ENCODE measurements around the gene LMO7. TPM values are rescaled to one million over a fixed set of nuclear protein-coding genes. Genes with fewer than 3 reads are reported as not detected.
"Not testable (repeated sequence)": the region's sequence is repeated elsewhere in the genome, so short reads cannot be mapped to it uniquely, and the experiment has no call there.

Gene LMO7
- total RNA-seq, 1 donor from 2014 or later = 3.2 TPM

GRCh38 chr13:75776550-75776949 lies 140.4 kb downstream of the LMO7 start:
- Mint-ChIP-seq H3K4me1 (ENCODE audit: low read depth) (no peaks in the 10 kb centered on the region), H3K27ac (no peak overlapping the region), H3K36me3 (ENCODE audit: low read depth) (peaks cover 9% of the 10 kb centered on the region), H3K4me3 (no peak overlapping the region), H3K9me3 (peaks cover 20% of the 10 kb centered on the region), H3K27me3 (ENCODE audit: insufficient read depth) (no peaks in the 10 kb centered on the region)
- intact Hi-C loops (cut with micrococcal nuclease) = no loop called here
- DNase-seq (ENCODE audit: low spot score) = no peak

GRCh38 chr13:75779393-75779792 lies 143.3 kb downstream of the LMO7 start:
- Mint-ChIP-seq H3K4me3 (no peak overlapping the region), H3K9me3 (peaks cover 24% of the 10 kb centered on the region), H3K4me1 (ENCODE audit: low read depth) (no peaks in the 10 kb centered on the region), H3K36me3 (ENCODE audit: low read depth) (peaks cover 4% of the 10 kb centered on the region), H3K27ac (no peak overlapping the region), H3K27me3 (ENCODE audit: insufficient read depth) (no peaks in the 10 kb centered on the region)
- intact Hi-C loops (cut with micrococcal nuclease) = no loop called here
- DNase-seq (ENCODE audit: low spot score) = no peak

GRCh38 chr13:75780103-75780502 lies 144.0 kb downstream of the LMO7 start:
- H3K4me3 Mint-ChIP-seq; DNase-seq (ENCODE audit: low spot score); intact Hi-C loops (cut with micrococcal nuclease); H3K36me3 Mint-ChIP-seq (ENCODE audit: low read depth); H3K4me1 Mint-ChIP-seq (ENCODE audit: low read depth); H3K27me3 Mint-ChIP-seq (ENCODE audit: insufficient read depth); H3K27ac Mint-ChIP-seq: not testable (repeated sequence)
- H3K9me3 Mint-ChIP-seq = peaks cover 24% of the 10 kb centered on the region

- H3K9me3 Mint-ChIP-seq = peaks cover 24% of the 10 kb centered on the region
- intact Hi-C loops (cut with micrococcal nuclease) = no loop called here
Measured at GRCh38 chr13:75782985-75783384, 146.9 kb downstream of the LMO7 start.

GRCh38 chr13:75784003-75784402 lies 147.9 kb downstream of the LMO7 start:
- intact Hi-C loops (cut with micrococcal nuclease) = no loop called here
- DNase-seq (ENCODE audit: low spot score) = no peak
- Mint-ChIP-seq H3K4me1 (ENCODE audit: low read depth) (no peaks in the 10 kb centered on the region), H3K9me3 (peaks cover 18% of the 10 kb centered on the region), H3K27ac (no peak overlapping the region), H3K4me3 (no peak overlapping the region), H3K27me3 (ENCODE audit: insufficient read depth) (no peaks in the 10 kb centered on the region), H3K36me3 (ENCODE audit: low read depth) (peaks cover 2% of the 10 kb centered on the region)

More at GRCh38 chr13:75782985-75783384, 146.9 kb downstream of the LMO7 start:
- Mint-ChIP-seq H3K36me3 (ENCODE audit: low read depth) (peaks cover 2% of the 10 kb centered on the region), H3K4me3 (no peak overlapping the region), H3K27me3 (ENCODE audit: insufficient read depth) (no peaks in the 10 kb centered on the region), H3K27ac (no peak overlapping the region), H3K4me1 (ENCODE audit: low read depth) (no peaks in the 10 kb centered on the region)
- DNase-seq (ENCODE audit: low spot score) = no peak

- no peak overlapping the region for H3K4me3 Mint-ChIP-seq
- H3K27ac Mint-ChIP-seq = no peak overlapping the region
- no peaks in the 10 kb centered on the region for H3K27me3 Mint-ChIP-seq (ENCODE audit: insufficient read depth)
- no peak for DNase-seq (ENCODE audit: low spot score)
- intact Hi-C loops (cut with micrococcal nuclease) = no loop called here
- peaks cover 9% of the 10 kb centered on the region for H3K9me3 Mint-ChIP-seq
- H3K4me1 Mint-ChIP-seq (ENCODE audit: low read depth) = no peaks in the 10 kb centered on the region
- no peaks in the 10 kb centered on the region for H3K36me3 Mint-ChIP-seq (ENCODE audit: low read depth)
Measured at GRCh38 chr13:75785130-75785529, 149.0 kb downstream of the LMO7 start.

- no peaks in the 10 kb centered on the region for H3K27me3 Mint-ChIP-seq (ENCODE audit: insufficient read depth)
- no peak overlapping the region for H3K27ac Mint-ChIP-seq
- no peaks in the 10 kb centered on the region for H3K36me3 Mint-ChIP-seq (ENCODE audit: low read depth)
- H3K9me3 Mint-ChIP-seq = peaks cover 4% of the 10 kb centered on the region
- no peak overlapping the region for H3K4me3 Mint-ChIP-seq
- intact Hi-C loops (cut with micrococcal nuclease) = no loop called here
- no peak for DNase-seq (ENCODE audit: low spot score)
- no peaks in the 10 kb centered on the region for H3K4me1 Mint-ChIP-seq (ENCODE audit: low read depth)
Measured at GRCh38 chr13:75787249-75787928, 151.3 kb downstream of the LMO7 start.

- no peaks in the 10 kb centered on the region for H3K36me3 Mint-ChIP-seq (ENCODE audit: low read depth)
- H3K4me3 Mint-ChIP-seq = no peak overlapping the region
- H3K27me3 Mint-ChIP-seq (ENCODE audit: insufficient read depth) = no peaks in the 10 kb centered on the region
- H3K9me3 Mint-ChIP-seq = no peaks in the 10 kb centered on the region
- no peaks in the 10 kb centered on the region for H3K4me1 Mint-ChIP-seq (ENCODE audit: low read depth)
- DNase-seq (ENCODE audit: low spot score) = no peak
- no peak overlapping the region for H3K27ac Mint-ChIP-seq
- intact Hi-C loops (cut with micrococcal nuclease) = no loop called here
Measured at GRCh38 chr13:75788481-75788981, 152.4 kb downstream of the LMO7 start.

- no peaks in the 10 kb centered on the region for H3K4me1 Mint-ChIP-seq (ENCODE audit: low read depth)
- DNase-seq (ENCODE audit: low spot score) = no peak
- H3K36me3 Mint-ChIP-seq (ENCODE audit: low read depth) = peaks cover 2% of the 10 kb centered on the region
- intact Hi-C loops (cut with micrococcal nuclease) = no loop called here
- H3K4me3 Mint-ChIP-seq = no peak overlapping the region
- no peak overlapping the region for H3K27ac Mint-ChIP-seq
- H3K27me3 Mint-ChIP-seq (ENCODE audit: insufficient read depth) = no peaks in the 10 kb centered on the region
- no peaks in the 10 kb centered on the region for H3K9me3 Mint-ChIP-seq
Measured at GRCh38 chr13:75789451-75790197, 153.5 kb downstream of the LMO7 start.

GRCh38 chr13:75790198-75790970 lies 154.3 kb downstream of the LMO7 start:
- H3K36me3 Mint-ChIP-seq (ENCODE audit: low read depth) = peaks cover 2% of the 10 kb centered on the region
- no peak for DNase-seq (ENCODE audit: low spot score)
- H3K27ac Mint-ChIP-seq = no peak overlapping the region
- H3K4me3 Mint-ChIP-seq = no peak overlapping the region
- no peaks in the 10 kb centered on the region for H3K9me3 Mint-ChIP-seq
- intact Hi-C loops (cut with micrococcal nuclease) = no loop called here
- H3K27me3 Mint-ChIP-seq (ENCODE audit: insufficient read depth) = no peaks in the 10 kb centered on the region
- no peaks in the 10 kb centered on the region for H3K4me1 Mint-ChIP-seq (ENCODE audit: low read depth)

- intact Hi-C loops (cut with micrococcal nuclease) = no loop called here
- Mint-ChIP-seq H3K4me1 (ENCODE audit: low read depth) (no peaks in the 10 kb centered on the region), H3K9me3 (no peaks in the 10 kb centered on the region)
Measured at GRCh38 chr13:75792526-75793187, 156.5 kb downstream of the LMO7 start.

GRCh38 chr13:75793188-75793567 lies 157.0 kb downstream of the LMO7 start:
- H3K27ac Mint-ChIP-seq; H3K4me1 Mint-ChIP-seq (ENCODE audit: low read depth); intact Hi-C loops (cut with micrococcal nuclease); H3K4me3 Mint-ChIP-seq; DNase-seq (ENCODE audit: low spot score); H3K27me3 Mint-ChIP-seq (ENCODE audit: insufficient read depth); H3K36me3 Mint-ChIP-seq (ENCODE audit: low read depth); H3K9me3 Mint-ChIP-seq: not testable (repeated sequence)

More at GRCh38 chr13:75792526-75793187, 156.5 kb downstream of the LMO7 start:
- Mint-ChIP-seq H3K27ac (no peak overlapping the region), H3K27me3 (ENCODE audit: insufficient read depth) (no peaks in the 10 kb centered on the region), H3K36me3 (ENCODE audit: low read depth) (peaks cover 2% of the 10 kb centered on the region), H3K4me3 (no peak overlapping the region)
- no peak for DNase-seq (ENCODE audit: low spot score)

Data from activated T-helper 1 cell treated with anti-CD3 and anti-CD28 coated beads, Interleukin-12 subunit alpha, Interleukin-12 subunit beta, Interleukin-2, Interleukin-4 antibody, amounts not matched to agents 30 ng/mL and 10 ng/mL and 1 ng/mL, durations not matched to agents 14 hours and 24 hours and 36 hours (primary cell).